K562 (cell line): ENCODE measurements around the gene PFN3. TPM values are rescaled to one million over a fixed set of nuclear protein-coding genes. Genes with fewer than 3 reads are reported as not detected.

Experiments
- ATAC-seq: fragments of 200-7000 bp; cut with Tn5 transposase; 3 replicates; pipeline ENCODE4 v1.9.1; 2020; ENCODE audit warnings: moderate library complexity
- BruUV-seq: library from RNA; stranded (reverse); fragments of 400-500 nt; replicated peaks from 2 replicates; lab custom pipeline; 2021; lab: Mats Ljungman, UMichigan
- CTCF ChIA-PET: fragments of 300-600 bp; formaldehyde crosslinking; extraction: SDS; loops from one replicate; lab custom pipeline; 2021; ENCODE audit warnings: low intra/inter-chr PET ratio; lab: Yijun Ruan, JAX
- POLR2A ChIA-PET: fragments of 300-600, 350-650 bp; sonication (Branson Sonifier 250); formaldehyde crosslinking; extraction: SDS; loops from one replicate; lab custom pipeline; 2021; ENCODE audit warnings: antibody characterized with exemption, inconsistent platforms; lab: Yijun Ruan, JAX
- DNase-seq, 4 experiments: peaks; one replicate each; pipeline versions ENCODE4 v3.0.0 to v3.0.0-alpha.2; 2011 to 2018; ENCODE audit warnings: low spot score in 3 of 4, mixed read lengths in 3 of 4; ENCODE audit errors: extremely low read depth in 1 of 4
- FAIRE-seq: peaks from 2 replicates; lab custom pipeline; 2011; peaks lifted over from hg19 to GRCh38; lab: Jason Lieb, UNC
- H2AFZ ChIP-seq: 2 replicates; pipeline ENCODE4 v1.6.0; 2011; ENCODE audit warnings: low read depth, low read length, control low read depth, inconsistent platforms
- H3K27ac ChIP-seq: fragments of 200-600 bp; 3 replicates; pipeline ENCODE4 v1.8.0; 2011; ENCODE audit warnings: low read depth, mild to moderate bottlenecking, control low read depth, inconsistent platforms, low read length, moderate library complexity, mixed read lengths; ENCODE audit errors: extremely low read depth
- H3K27me3 ChIP-seq, 2 experiments: fragments of 300-600 bp in 1 of 2; 2 replicates in 1 of 2; 3 replicates in 1 of 2; pipeline versions ENCODE4 v1.6.0 to v1.8.0; 2011; ENCODE audit warnings: inconsistent platforms in 2 of 2, low read length in 2 of 2, mild to moderate bottlenecking in 1 of 2, mixed read lengths in 1 of 2, moderate library complexity in 1 of 2; ENCODE audit not compliant: control insufficient read depth in 2 of 2, insufficient read depth in 2 of 2
- H3K36me3 ChIP-seq: fragments of 300-600 bp; 3 replicates; pipeline ENCODE4 v1.8.0; 2011; ENCODE audit warnings: mild to moderate bottlenecking, low read length, inconsistent platforms; ENCODE audit not compliant: control insufficient read depth, insufficient read depth
- H3K4me1 ChIP-seq, 2 experiments: fragments of 200-600 bp in 1 of 2; replicated peaks in 1 of 2; 2 replicates in 1 of 2; 3 replicates in 1 of 2; pipeline versions ENCODE4 v1.5.1 to v1.8.0; 2011; ENCODE audit warnings: inconsistent platforms in 2 of 2, low read length in 2 of 2, mild to moderate bottlenecking in 1 of 2, mixed read lengths in 1 of 2, moderate library complexity in 1 of 2; ENCODE audit not compliant: control insufficient read depth in 2 of 2, insufficient read depth in 2 of 2
- H3K4me2 ChIP-seq: 2 replicates; pipeline ENCODE4 v1.6.1; 2011; ENCODE audit warnings: low read length, control low read depth, inconsistent platforms, mixed read lengths; ENCODE audit not compliant: insufficient read depth
- H3K4me3 ChIP-seq: fragments of 200-600 bp; sonication (generic), shearing (Covaris generic); 2 replicates; pipeline ENCODE4 v1.5.1; 2016; ENCODE audit warnings: control low read depth, inconsistent platforms
- H3K79me2 ChIP-seq: fragments of 200-600 bp; 3 replicates; pipeline ENCODE4 v1.8.0; 2011; ENCODE audit warnings: low read length, inconsistent platforms; ENCODE audit not compliant: control insufficient read depth, insufficient read depth
- H3K9ac ChIP-seq, 2 experiments: 2 replicates each; pipeline versions ENCODE4 v1.6.0 to v1.6.1; 2011; ENCODE audit warnings: low read depth in 2 of 2, low read length in 2 of 2, control low read depth in 1 of 2, inconsistent platforms in 1 of 2, mild to moderate bottlenecking in 1 of 2, mixed read lengths in 1 of 2; ENCODE audit not compliant: insufficient read depth in 1 of 2
- H3K9me1 ChIP-seq: one replicate; pipeline ENCODE4 v1.6.0; 2011; ENCODE audit warnings: inconsistent platforms, mild to moderate bottlenecking, low read length, moderate library complexity; ENCODE audit not compliant: control insufficient read depth, insufficient read depth
- H3K9me3 ChIP-seq: replicated peaks from 2 replicates; pipeline ENCODE4 v1.5.1; 2011; ENCODE audit warnings: low read depth, low read length, inconsistent platforms; ENCODE audit not compliant: control insufficient read depth, insufficient read depth
- H4K20me1 ChIP-seq: replicated peaks from 2 replicates; pipeline ENCODE4 v1.6.1; 2011; ENCODE audit warnings: low read length, inconsistent platforms, mixed read lengths; ENCODE audit not compliant: control insufficient read depth, insufficient read depth
- DMBX1 ChIP-seq: fragments of 250-450 bp; sonication (Bioruptor Pico); IDR thresholded peaks from 2 replicates; pipeline ENCODE4 v1.8.0; 2022; ENCODE audit warnings: inconsistent platforms, mild to moderate bottlenecking, moderate library complexity, borderline replicate concordance
- HDAC2 ChIP-seq: fragments of 450-650 bp; IDR thresholded peaks from 2 replicates; pipeline ENCODE4 v1.6.1; 2016; ENCODE audit warnings: mild to moderate bottlenecking
- YY1 ChIP-seq, 3 experiments: IDR thresholded peaks; 2 replicates each; pipeline ENCODE4 v1.6.1; 2011; ENCODE audit warnings: low read length in 2 of 3, mild to moderate bottlenecking in 2 of 3, moderate library complexity in 2 of 3, borderline replicate concordance in 1 of 3, control low read depth in 1 of 3, low read depth in 1 of 3; ENCODE audit not compliant: insufficient read depth in 3 of 3, insufficient replicate concordance in 2 of 3, control insufficient read depth in 1 of 3, insufficient read length in 1 of 3; ENCODE audit errors: extremely low read depth in 1 of 3
- ZC3H8 ChIP-seq: fragments of 450-650 bp; IDR thresholded peaks from 2 replicates; pipeline ENCODE4 v1.6.1; 2017
- ZNF124 ChIP-seq: sonication (generic); formaldehyde crosslinking; IDR thresholded peaks from 2 replicates; pipeline ENCODE4 v1.8.1; 2022; ENCODE audit warnings: missing genetic modification reagents
- ZNF639 ChIP-seq, 2 experiments: fragments of 200-800 bp in 1 of 2; sonication (Bioruptor generic) in 1 of 2; sonication (generic) in 1 of 2; formaldehyde crosslinking in 1 of 2; IDR thresholded peaks in 1 of 2; conservative IDR thresholded peaks in 1 of 2; 2 replicates each; pipeline versions ENCODE4 v1.5.0 to v1.6.1; 2016 to 2020; ENCODE audit warnings: missing compliant biosample characterization in 1 of 2, missing genetic modification characterization in 1 of 2, missing genetic modification reagents in 1 of 2
- WGBS: fragments of 100-300 bp; shearing (Covaris generic); methylation state at CpG from one replicate; pipeline ENCODE4 v1.1.6; 2016; ENCODE audit warnings: low coverage, mixed read lengths; ENCODE audit not compliant: insufficient coverage; ENCODE audit errors: missing lambda C conversion rate; 5-methylcytosine and 5-hydroxymethylcytosine counted together
- in situ Hi-C: fragments of 300-500 bp; cut with MboI; formaldehyde crosslinking; loops from 4 replicates; pipeline ENCODE4 v1.15.0; 2018; ENCODE audit warnings: inconsistent platforms, mixed read lengths
- intact Hi-C: fragments of 100-400 bp; cut with micrococcal nuclease; formaldehyde crosslinking; loops from 2 replicates; pipeline ENCODE4 v1.14.2; 2022
- polyA plus RNA-seq, 8 experiments: library from polyadenylated mRNA; depleted of rRNA in 4 of 8; stranded (reverse) in 5 of 8; unstranded in 3 of 8; fragments of >200 nt; fragmentation: Nextera tagmentation in 2 of 8; fragmentation: Illumina TruSeq in 1 of 8; extraction: Ambion mirVana in 2 of 8; extraction: Trizol in 1 of 8; gene quantifications; 2 replicates each; pipeline versions ENCODE4 v1.2.1 to v1.2.3, GENCODE V29; 2011 to 2014; ENCODE audit warnings: inconsistent platforms in 1 of 8, missing spikeins in 1 of 8
- total RNA-seq, 7 experiments: library from RNA; depleted of rRNA in 6 of 7; stranded (reverse); fragments of >200 nt in 6 of 7; fragmentation: Illumina TruSeq in 2 of 7; extraction: Trizol in 2 of 7; gene quantifications; 2 replicates each; pipeline versions ENCODE4 v1.2.1 to v1.2.3, GENCODE V29; 2011 to 2021; ENCODE audit warnings: low replicate concordance in 1 of 7

Gene PFN3
- total and polyA plus RNA-seq, 9 of the 15 experiments (the other 6 are each of a cell fraction or from before 2014, with no cell fraction given) = not detected

- Histone ChIP-seq H3K9me1 (peaks cover 8% of the 10 kb centered on the region), H3K4me1 (peaks cover 29 to 48% of the 10 kb centered on the region in 2 experiments), H3K4me3 (no peak overlapping the region), H3K9me3 (no peaks in the 10 kb centered on the region), H3K9ac (no peak overlapping the region; a peak in 1 of 4 replicates), H3K27ac (no peak overlapping the region), H3K36me3 (peaks cover 36% of the 10 kb centered on the region; the same call in 2 of the 3 replicates), H4K20me1 (no peaks in the 10 kb centered on the region), H2AFZ (no peak overlapping the region), H3K4me2 (no peak overlapping the region), H3K27me3 (no peaks in the 10 kb centered on the region), H3K79me2 (peaks cover 5% of the 10 kb centered on the region; the same call in 1 of the 3 replicates)
- FAIRE-seq = no peak
- intact Hi-C loops (no loop called here), in situ Hi-C loops (no loop called here)
- POLR2A ChIA-PET = interaction anchor here (1.6 to 2.0 kb wide), 2 partner anchors 16 to 62 kb away, joined by 4 to 7 read pairs; no protein-coding TSS in a partner anchor
- TF ChIP-seq ZC3H8 (no peak), HDAC2 (no peak), ZNF124 (no peak), DMBX1 (CRISPR knock-in tag) (no peak), YY1 (IDR thresholded peaks at IDR 0.05; ENCODE audit: borderline replicate concordance in 1 of 3, control insufficient read depth in 1 of 3, extremely low read depth in 1 of 3, insufficient read depth in 3 of 3, insufficient read length in 1 of 3, insufficient replicate concordance in 2 of 3, low read depth in 1 of 3, low read length in 2 of 3) (no peak)
- DNase-seq = no peak
- no peak for ATAC-seq
- WGBS = 62% methylated on average over 5 of the region's 5 CpGs
- no TSS peak for BruUV-seq
- CTCF ChIA-PET = no interaction called here
Measured at GRCh38 chr5:177374211-177374610, 26.2 kb downstream of the PFN3 start.

GRCh38 chr5:177373806-177374205, 26.7 kb downstream of the PFN3 start:
- Histone ChIP-seq H3K27ac (no peak overlapping the region), H3K9me3 (no peaks in the 10 kb centered on the region), H3K9me1 (peaks cover 8% of the 10 kb centered on the region), H4K20me1 (no peaks in the 10 kb centered on the region), H2AFZ (no peak overlapping the region), H3K27me3 (no peaks in the 10 kb centered on the region), H3K4me2 (no peak overlapping the region), H3K36me3 (peaks cover 40% of the 10 kb centered on the region; the same call in 2 of the 3 replicates), H3K9ac (peak overlapping the region in 1 of 2 experiments; percentile 41; a peak in 1 of 4 replicates), H3K4me3 (no peak overlapping the region), H3K79me2 (peaks cover 7% of the 10 kb centered on the region), H3K4me1 (peaks cover 29 to 47% of the 10 kb centered on the region in 2 experiments)
- in situ Hi-C loops (no loop called here), intact Hi-C loops (no loop called here)
- 83% methylated on average over 6 of the region's 6 CpGs for WGBS
- no peak for DNase-seq
- ATAC-seq = no peak
- TF ChIP-seq ZNF639 (CRISPR knock-in tag; conservative IDR thresholded peaks at IDR 0.05 in 1 of 2, IDR thresholded peaks at IDR 0.05 in 1 of 2) = no peak
- ChIA-PET POLR2A (interaction anchor here (0.6 to 2.0 kb wide), 3 partner anchors 16 to 61 kb away, joined by 3 to 7 read pairs (median 4); no protein-coding TSS in a partner anchor), CTCF (no interaction called here)
- no peak for FAIRE-seq
- BruUV-seq = no TSS peak
